ENCODE results near the gene ITPRIP.

Gene ITPRIP

DNA sequence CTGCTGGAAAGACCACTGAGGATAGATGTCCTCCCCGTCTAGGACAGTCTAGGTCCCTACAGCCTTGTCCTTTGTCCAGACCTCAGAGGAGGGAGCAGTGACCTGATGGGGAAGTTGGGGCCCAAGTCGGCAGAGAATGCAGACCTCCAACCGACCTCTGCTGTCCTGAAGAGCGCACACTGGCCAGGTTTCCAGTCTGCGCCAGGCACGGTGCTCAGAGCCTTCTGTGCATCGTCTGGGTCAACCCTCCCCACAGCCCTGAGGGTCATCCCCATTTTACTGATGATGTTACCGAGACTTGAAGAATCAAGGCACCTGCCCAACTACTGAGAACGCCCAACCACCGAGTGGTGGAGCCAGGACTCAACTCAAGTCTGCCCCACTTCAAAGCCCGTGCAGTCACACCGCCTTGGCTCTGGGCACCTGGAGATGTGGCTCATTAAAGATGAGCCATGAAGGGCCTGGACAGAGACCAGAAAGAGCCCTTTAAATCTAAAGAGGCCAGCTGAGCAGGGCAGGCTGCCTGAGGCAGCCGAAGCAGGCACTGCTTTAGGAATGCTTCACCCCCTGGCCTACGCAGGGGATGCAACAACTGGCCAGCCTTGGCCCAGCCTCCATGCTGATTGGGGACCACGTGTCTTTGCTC lies 4.4 kb downstream of the ITPRIP start:
- no peak overlapping the region for H3K4me3 ChIP-seq (ENCODE audit: low read depth, low read length)
- TF ChIP-seq, protein P1, sequence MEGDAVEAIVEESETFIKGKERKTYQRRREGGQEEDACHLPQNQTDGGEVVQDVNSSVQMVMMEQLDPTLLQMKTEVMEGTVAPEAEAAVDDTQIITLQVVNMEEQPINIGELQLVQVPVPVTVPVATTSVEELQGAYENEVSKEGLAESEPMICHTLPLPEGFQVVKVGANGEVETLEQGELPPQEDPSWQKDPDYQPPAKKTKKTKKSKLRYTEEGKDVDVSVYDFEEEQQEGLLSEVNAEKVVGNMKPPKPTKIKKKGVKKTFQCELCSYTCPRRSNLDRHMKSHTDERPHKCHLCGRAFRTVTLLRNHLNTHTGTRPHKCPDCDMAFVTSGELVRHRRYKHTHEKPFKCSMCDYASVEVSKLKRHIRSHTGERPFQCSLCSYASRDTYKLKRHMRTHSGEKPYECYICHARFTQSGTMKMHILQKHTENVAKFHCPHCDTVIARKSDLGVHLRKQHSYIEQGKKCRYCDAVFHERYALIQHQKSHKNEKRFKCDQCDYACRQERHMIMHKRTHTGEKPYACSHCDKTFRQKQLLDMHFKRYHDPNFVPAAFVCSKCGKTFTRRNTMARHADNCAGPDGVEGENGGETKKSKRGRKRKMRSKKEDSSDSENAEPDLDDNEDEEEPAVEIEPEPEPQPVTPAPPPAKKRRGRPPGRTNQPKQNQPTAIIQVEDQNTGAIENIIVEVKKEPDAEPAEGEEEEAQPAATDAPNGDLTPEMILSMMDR (IDR thresholded peaks at IDR 0.05; ENCODE audit: low read depth, low read length) = no peak

GRCh38 chr10:104333032-104333727 lies 5.1 kb downstream of the ITPRIP start:
- no peak overlapping the region for H3K4me3 ChIP-seq (ENCODE audit: low read depth, low read length)
- TF ChIP-seq, protein P1 (IDR thresholded peaks at IDR 0.05; ENCODE audit: low read depth, low read length) = no peak

GRCh38 chr10:104332243-104333031 lies 5.8 kb downstream of the ITPRIP start:
- no peak overlapping the region for H3K4me3 ChIP-seq (ENCODE audit: low read depth, low read length)
- TF ChIP-seq, protein P1 (IDR thresholded peaks at IDR 0.05; ENCODE audit: low read depth, low read length) = no peak

DNA sequence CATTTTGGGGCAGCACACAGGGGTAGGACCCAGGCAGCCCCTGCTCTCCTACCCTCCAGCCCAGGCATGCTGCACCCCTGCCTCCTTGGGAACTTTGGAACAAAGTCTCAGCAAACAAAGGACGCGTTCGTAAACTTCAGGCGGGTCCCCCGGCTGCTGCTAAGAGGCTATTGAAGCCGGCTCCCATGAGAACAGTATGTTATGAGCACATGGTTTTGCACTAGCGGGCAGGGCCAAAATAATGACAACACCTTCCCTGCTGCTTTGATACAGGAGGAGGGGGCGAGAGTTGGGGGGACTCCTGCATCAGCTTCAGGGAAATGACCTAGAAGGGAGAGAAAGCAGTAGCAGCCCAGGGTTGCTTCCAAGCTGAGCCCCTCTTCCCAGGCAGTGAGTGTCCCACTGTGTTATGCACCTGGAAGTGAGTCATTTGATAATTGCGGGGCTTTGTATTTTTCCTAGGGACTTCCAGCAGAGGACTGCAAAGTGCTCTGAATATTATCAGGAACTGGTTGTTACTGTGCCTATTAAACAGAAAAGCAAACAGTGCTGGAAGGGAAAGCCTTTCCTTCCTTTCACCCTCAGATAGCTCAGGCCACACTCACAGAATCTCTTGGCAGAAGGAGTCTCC lies 6.9 kb downstream of the ITPRIP start:
- TF ChIP-seq, protein P1 (IDR thresholded peaks at IDR 0.05; ENCODE audit: low read depth, low read length) = no peak
- H3K4me3 ChIP-seq (ENCODE audit: low read depth, low read length) = no peak overlapping the region

- no peak overlapping the region; the same call in 1 of the 2 replicates for H3K4me3 ChIP-seq (ENCODE audit: low read depth, low read length)
- TF ChIP-seq, protein P1 (IDR thresholded peaks at IDR 0.05; ENCODE audit: low read depth, low read length) = no peak
These were observed 7.8 kb downstream of the ITPRIP start for GRCh38 chr10:104330168-104331110.

GRCh38 chr10:104329735-104330134 lies 8.5 kb downstream of the ITPRIP start:
- H3K4me3 ChIP-seq (ENCODE audit: low read depth, low read length) = no peak overlapping the region; the same call in 1 of the 2 replicates
- TF ChIP-seq, protein P1 (IDR thresholded peaks at IDR 0.05; ENCODE audit: low read depth, low read length) = no peak
